H1 (cell line): ENCODE data around the gene CEBPB. TPM values are rescaled to one million over a fixed set of nuclear protein-coding genes. Genes with fewer than 3 reads are reported as not detected.

Experiments used
- CTCF ChIA-PET: fragments of 300-600 bp; sonication (Branson Sonifier 250); formaldehyde crosslinking; loops from one replicate; lab custom pipeline; 2021; ENCODE audit not compliant: partially characterized antibody; lab: Charles Lee
- POLR2A ChIA-PET: fragments of 300-600 bp; sonication (Branson Sonifier 250); formaldehyde crosslinking; loops from one replicate; lab custom pipeline; 2021; ENCODE audit warnings: inconsistent platforms; ENCODE audit not compliant: partially characterized antibody; lab: Charles Lee
- DNase-seq, 2 experiments: peaks; one replicate each; pipeline versions ENCODE4 v3.0.0 to v3.0.0-alpha.2; 2010 to 2022; ENCODE audit warnings: low spot score in 2 of 2, low read depth in 1 of 2, mixed read lengths in 1 of 2
- FAIRE-seq: peaks from 2 replicates; lab custom pipeline; 2011; peaks lifted over from hg19 to GRCh38; lab: Jason Lieb, UNC
- H2AFZ ChIP-seq: 2 replicates; pipeline ENCODE4 v1.8.1; 2012; ENCODE audit warnings: low read length, inconsistent platforms
- H2AK5ac ChIP-seq: 2 replicates; pipeline ENCODE4 v1.6.1; 2013; ENCODE audit warnings: low read depth, low read length
- H2BK120ac ChIP-seq: replicated peaks from 2 replicates; pipeline ENCODE3; 2013; ENCODE audit warnings: low read depth, low read length, inconsistent platforms
- H2BK12ac ChIP-seq: 2 replicates; pipeline ENCODE4 v1.6.1; 2013; ENCODE audit warnings: low read depth, low read length
- H2BK15ac ChIP-seq: 2 replicates; pipeline ENCODE4 v1.6.1; 2013; ENCODE audit warnings: low read length
- H2BK20ac ChIP-seq: 2 replicates; pipeline ENCODE4 v1.6.1; 2013; ENCODE audit warnings: low read length
- H2BK5ac ChIP-seq: 2 replicates; pipeline ENCODE4 v1.6.1; 2013; ENCODE audit warnings: low read depth, low read length
- H3K14ac ChIP-seq: 2 replicates; pipeline ENCODE4 v1.6.1; 2013; ENCODE audit warnings: inconsistent platforms; ENCODE audit not compliant: insufficient read length
- H3K18ac ChIP-seq: 2 replicates; pipeline ENCODE4 v1.6.1; 2013; ENCODE audit warnings: low read length; ENCODE audit errors: extremely low read depth
- H3K23ac ChIP-seq: 2 replicates; pipeline ENCODE4 v1.6.1; 2013; ENCODE audit warnings: inconsistent platforms; ENCODE audit not compliant: insufficient read length
- H3K23me2 ChIP-seq: 2 replicates; pipeline ENCODE4 v1.6.1; 2013; ENCODE audit warnings: low read depth, low read length
- H3K27ac ChIP-seq: 2 replicates; pipeline ENCODE4 v1.6.1; 2011; ENCODE audit warnings: low read depth, low read length, inconsistent platforms
- H3K27me3 ChIP-seq, 4 experiments: replicated peaks in 1 of 4; 1 replicate in 1 of 4; 2 replicates in 3 of 4; pipeline versions ENCODE4 v1.6.1 to v1.8.1; 2011 to 2013; ENCODE audit warnings: low read length in 3 of 4, mild to moderate bottlenecking in 3 of 4, inconsistent platforms in 2 of 4, mixed read lengths in 2 of 4, moderate library complexity in 1 of 4; ENCODE audit not compliant: control insufficient read depth in 3 of 4, insufficient read depth in 3 of 4; ENCODE audit errors: extremely low read depth in 1 of 4
- H3K36me3 ChIP-seq, 4 experiments: 2 replicates each; pipeline versions ENCODE4 v1.6.1 to v1.8.1; 2011 to 2013; ENCODE audit warnings: mild to moderate bottlenecking in 4 of 4, low read length in 3 of 4, moderate library complexity in 2 of 4, control low read depth in 1 of 4, inconsistent platforms in 1 of 4; ENCODE audit not compliant: insufficient read depth in 4 of 4, control insufficient read depth in 2 of 4
- H3K4ac ChIP-seq: replicated peaks from 2 replicates; pipeline ENCODE3; 2013; ENCODE audit warnings: low read length, low read depth, mixed read lengths, inconsistent platforms; ENCODE audit not compliant: insufficient read length
- H3K4me1 ChIP-seq, 4 experiments: replicated peaks in 1 of 4; 1 replicate in 1 of 4; 2 replicates in 3 of 4; pipeline versions ENCODE4 v1.6.1 to v1.8.1; 2011 to 2013; ENCODE audit warnings: low read length in 3 of 4, inconsistent platforms in 2 of 4, mixed read lengths in 1 of 4; ENCODE audit not compliant: insufficient read depth in 4 of 4, control insufficient read depth in 3 of 4
- H3K4me2 ChIP-seq, 2 experiments: 2 replicates each; pipeline versions ENCODE4 v1.6.1 to v1.8.1; 2011 to 2013; ENCODE audit warnings: low read depth in 2 of 2, low read length in 2 of 2, control low read depth in 1 of 2, inconsistent platforms in 1 of 2, mild to moderate bottlenecking in 1 of 2; ENCODE audit not compliant: insufficient read depth in 1 of 2
- H3K4me3 ChIP-seq, 4 experiments: fragments of 200-600, 300-600 bp in 1 of 4; sonication (generic), shearing (Covaris generic), sonication (Bioruptor Twin) in 1 of 4; 2 replicates each; pipeline versions ENCODE4 v1.5.1 to v1.8.1; 2011 to 2016; ENCODE audit warnings: low read length in 4 of 4, low read depth in 3 of 4, control low read depth in 2 of 4, inconsistent platforms in 2 of 4, mild to moderate bottlenecking in 2 of 4, mixed read lengths in 1 of 4, moderate library complexity in 1 of 4; ENCODE audit not compliant: insufficient read depth in 2 of 4; ENCODE audit errors: extremely low read depth in 1 of 4
- H3K56ac ChIP-seq: replicated peaks from 2 replicates; pipeline ENCODE3; 2013; ENCODE audit warnings: low read depth, mild to moderate bottlenecking, mixed read lengths, low read length, inconsistent platforms; ENCODE audit not compliant: insufficient read length
- H3K79me1 ChIP-seq: 2 replicates; pipeline ENCODE4 v1.6.1; 2013; ENCODE audit warnings: low read depth, low read length, control low read depth
- H3K79me2 ChIP-seq, 2 experiments: 2 replicates each; pipeline versions ENCODE4 v1.6.1 to v1.8.1; 2012 to 2013; ENCODE audit warnings: low read length in 2 of 2, mild to moderate bottlenecking in 2 of 2, inconsistent platforms in 1 of 2; ENCODE audit not compliant: insufficient read depth in 2 of 2, control insufficient read depth in 1 of 2
- H3K9ac ChIP-seq, 4 experiments: replicated peaks in 1 of 4; 1 replicate in 1 of 4; 2 replicates in 3 of 4; pipeline versions ENCODE4 v1.6.1 to v1.8.1; 2011 to 2013; ENCODE audit warnings: low read depth in 3 of 4, low read length in 3 of 4, control low read depth in 2 of 4, mild to moderate bottlenecking in 2 of 4, moderate library complexity in 2 of 4, inconsistent platforms in 1 of 4; ENCODE audit errors: extremely low read depth in 1 of 4
- H3K9me3 ChIP-seq, 2 experiments: 2 replicates each; pipeline versions ENCODE4 v1.6.1 to v1.8.1; 2012 to 2013; ENCODE audit warnings: mild to moderate bottlenecking in 2 of 2, moderate library complexity in 2 of 2, control low read depth in 1 of 2, inconsistent platforms in 1 of 2, low read depth in 1 of 2, low read length in 1 of 2, mixed read lengths in 1 of 2; ENCODE audit not compliant: insufficient read depth in 2 of 2
- H4K20me1 ChIP-seq, 2 experiments: replicated peaks in 1 of 2; 2 replicates each; pipeline versions ENCODE3 to v1.8.1; 2011 to 2013; ENCODE audit warnings: inconsistent platforms in 2 of 2, low read length in 2 of 2, mild to moderate bottlenecking in 1 of 2; ENCODE audit not compliant: insufficient read depth in 2 of 2, control insufficient read depth in 1 of 2
- H4K5ac ChIP-seq: 2 replicates; pipeline ENCODE4 v1.6.1; 2013; ENCODE audit warnings: low read length, low read depth, mixed read lengths, inconsistent platforms; ENCODE audit not compliant: insufficient read length
- H4K8ac ChIP-seq: 2 replicates; pipeline ENCODE4 v1.8.0; 2013; ENCODE audit warnings: mild to moderate bottlenecking, moderate library complexity, low read length, inconsistent platforms; ENCODE audit not compliant: insufficient read depth; ENCODE audit errors: extremely low read depth
- H4K91ac ChIP-seq: replicated peaks from 2 replicates; pipeline ENCODE3; 2013; ENCODE audit warnings: low read length, mixed read lengths, inconsistent platforms; ENCODE audit not compliant: insufficient read length
- CREB1 ChIP-seq: IDR thresholded peaks from 2 replicates; pipeline ENCODE4 v1.6.1; 2012; ENCODE audit warnings: inconsistent platforms
- PHF8 ChIP-seq: fragments of 200-600 bp; sonication (generic); conservative IDR thresholded peaks from 2 replicates; pipeline ENCODE4 v1.7.1; 2012; ENCODE audit warnings: low read depth, mild to moderate bottlenecking, inconsistent platforms, low read length, moderate library complexity
- WGBS, 2 experiments: shearing (Covaris generic) in 1 of 2; methylation state at CpG; one replicate each; pipeline versions ENCODE4 v1.1.6 to v1.1.7; 2013 to 2015; ENCODE audit warnings: low lambda C conversion rate in 2 of 2, mixed read lengths in 2 of 2, inconsistent platforms in 1 of 2, low coverage in 1 of 2, missing lambda C conversion rate in 1 of 2; ENCODE audit not compliant: insufficient replicate concordance in 2 of 2, insufficient coverage in 1 of 2, insufficient read length in 1 of 2; ENCODE audit errors: extremely low coverage in 1 of 2, missing lambda C conversion rate in 1 of 2; 5-methylcytosine and 5-hydroxymethylcytosine counted together
- polyA plus RNA-seq, 7 experiments: library from polyadenylated mRNA; depleted of rRNA in 3 of 7; stranded (reverse) in 5 of 7; unstranded in 2 of 7; fragments of >200 nt in 5 of 7; fragments of 200-250 nt in 2 of 7; gene quantifications; 1 replicate in 5 of 7; 2 replicates in 1 of 7; 4 replicates in 1 of 7; pipeline versions ENCODE4 v1.2.1 to v1.2.3, GENCODE V29; 2011 to 2013; ENCODE audit warnings: missing spikeins in 2 of 7, mixed read lengths in 2 of 7
- total RNA-seq: library from RNA; stranded (reverse); fragmentation: NEBNext Ultra II Directional; extraction: Animal tissue kit (Norgen Biotek cat#: 25700); gene quantifications from 2 replicates; pipeline ENCODE4 v1.2.1, GENCODE V29; 2021

The CEBPB gene
- total and polyA plus RNA-seq, 2 of the 8 experiments (the other 6 are each of a cell fraction or from before 2014, with no cell fraction given) = 7.1 to 24.1 TPM

GRCh38 chr20:50146214-50146613 lies 44.4 kb upstream of the CEBPB start:
- H3K79me2 ChIP-seq = peaks cover 0 to 66% of the 10 kb centered on the region in 2 experiments; a peak in 2 of 4 replicates
- H3K56ac ChIP-seq = no peak overlapping the region
- no peak overlapping the region for H2AK5ac ChIP-seq
- FAIRE-seq (no peak), DNase-seq (no peak)
- WGBS, 2 experiments = 93% methylated on average over 6 of the region's 6 CpGs; no CpG with 5 or more reads in 1 of the 2 experiments
- H3K27me3 ChIP-seq = no peaks in the 10 kb centered on the region
- 0 out of 2 replicates have a peak overlapping the region, but pooled peaks have one; percentile 77 for H2BK12ac ChIP-seq
- H2BK15ac ChIP-seq = peak overlapping the region; percentile 84; the same call in 1 of the 2 replicates
- H3K14ac ChIP-seq = no peak overlapping the region
- no peak overlapping the region for H2AFZ ChIP-seq
- peaks cover 24% of the 10 kb centered on the region for H3K79me1 ChIP-seq
- H3K36me3 ChIP-seq = peaks cover 0 to 30% (median 8%) of the 10 kb centered on the region in 4 experiments; a peak in 4 of 8 replicates
- no peak overlapping the region for H3K4me2 ChIP-seq
- no peak overlapping the region for H3K18ac ChIP-seq
- no peak overlapping the region for H3K9ac ChIP-seq
- no peak overlapping the region for H3K23ac ChIP-seq
- POLR2A ChIA-PET = no interaction called here
- H4K91ac ChIP-seq = peak overlapping the region; percentile 46
- H2BK120ac ChIP-seq = no peak overlapping the region
- H4K5ac ChIP-seq = no peak overlapping the region
- CTCF ChIA-PET = interaction anchor here (0.9 kb wide), 1 partner anchor 26 kb away, joined by 3 read pairs; no protein-coding TSS in a partner anchor
- TF ChIP-seq PHF8 (no peak), CREB1 (no peak)
- H3K27ac ChIP-seq = peak overlapping the region; percentile 1; the same call in 1 of the 2 replicates
- H3K23me2 ChIP-seq = no peaks in the 10 kb centered on the region
- H3K4me3 ChIP-seq = no peak overlapping the region
- H3K9me3 ChIP-seq = no peaks in the 10 kb centered on the region
- no peak overlapping the region for H4K8ac ChIP-seq
- peak overlapping the region; percentile 81; the same call in 1 of the 2 replicates for H2BK5ac ChIP-seq
- H3K4me1 ChIP-seq = peaks cover 12 to 21% (median 16%) of the 10 kb centered on the region in 4 experiments
- peaks cover 15 to 26% of the 10 kb centered on the region in 2 experiments for H4K20me1 ChIP-seq
- H2BK20ac ChIP-seq = no peak overlapping the region
- H3K4ac ChIP-seq = no peak overlapping the region
